ENCODE results near the gene SYT11. TPM values are rescaled to one million over a fixed set of nuclear protein-coding genes. Genes with fewer than 3 reads are reported as not detected.
"Not testable (repeated sequence)": the region's sequence is repeated elsewhere in the genome, so short reads cannot be mapped to it uniquely, and the experiment has no call there.

Gene SYT11
- total and polyA plus RNA-seq, 2 of the 8 experiments (the other 6 are each of a cell fraction or from before 2014, with no cell fraction given), result 7.2 to 9.6 TPM

- H3K79me2 ChIP-seq (ENCODE audit: control insufficient read depth in 1 of 2, insufficient read depth in 2 of 2, low read length in 2 of 2); H3K4me2 ChIP-seq (ENCODE audit: insufficient read depth in 1 of 2, low read depth in 2 of 2, low read length in 2 of 2); H3K14ac ChIP-seq (ENCODE audit: insufficient read length); H2BK20ac ChIP-seq (ENCODE audit: low read length); H3K9me3 ChIP-seq (ENCODE audit: insufficient read depth in 2 of 2, low read depth in 1 of 2, low read length in 1 of 2); H2AK5ac ChIP-seq (ENCODE audit: low read depth, low read length); H3K27ac ChIP-seq (ENCODE audit: low read depth, low read length); H2BK12ac ChIP-seq (ENCODE audit: low read depth, low read length); H2AFZ ChIP-seq (ENCODE audit: low read length); H3K23me2 ChIP-seq (ENCODE audit: low read depth, low read length); H3K27me3 ChIP-seq (replicated peaks in 1 of 4; ENCODE audit: control insufficient read depth in 3 of 4, extremely low read depth in 1 of 4, insufficient read depth in 3 of 4, low read length in 3 of 4); H3K23ac ChIP-seq (ENCODE audit: insufficient read length); H4K20me1 ChIP-seq (replicated peaks in 1 of 2; ENCODE audit: control insufficient read depth in 1 of 2, insufficient read depth in 2 of 2, low read length in 2 of 2); H3K9ac ChIP-seq (replicated peaks in 1 of 4; ENCODE audit: extremely low read depth in 1 of 4, low read depth in 3 of 4, low read length in 3 of 4); H2BK120ac ChIP-seq (replicated peaks; ENCODE audit: low read depth, low read length); H2BK5ac ChIP-seq (ENCODE audit: low read depth, low read length); H4K91ac ChIP-seq (replicated peaks; ENCODE audit: insufficient read length, low read length); H3K56ac ChIP-seq (replicated peaks; ENCODE audit: insufficient read length, low read depth, low read length); H3K79me1 ChIP-seq (ENCODE audit: low read depth, low read length); DNase-seq (ENCODE audit: low read depth in 1 of 2, low spot score in 2 of 2); H3K4me3 ChIP-seq (ENCODE audit: extremely low read depth in 1 of 4, insufficient read depth in 2 of 4, low read depth in 3 of 4, low read length in 4 of 4); H2BK15ac ChIP-seq (ENCODE audit: low read length); H4K5ac ChIP-seq (ENCODE audit: insufficient read length, low read depth, low read length); H4K8ac ChIP-seq (ENCODE audit: extremely low read depth, insufficient read depth, low read length); FAIRE-seq; H3K4me1 ChIP-seq (replicated peaks in 1 of 4; ENCODE audit: control insufficient read depth in 3 of 4, insufficient read depth in 4 of 4, low read length in 3 of 4); H3K18ac ChIP-seq (ENCODE audit: extremely low read depth, low read length); H3K4ac ChIP-seq (replicated peaks; ENCODE audit: insufficient read length, low read depth, low read length): not testable (repeated sequence)
- POLR2A ChIA-PET (ENCODE audit: partially characterized antibody), result interaction anchor here (0.6 to 1.6 kb wide), 8 partner anchors 13 to 243 kb away, joined by 3 to 6 read pairs (median 3); no protein-coding TSS in a partner anchor
- CTCF ChIA-PET (ENCODE audit: partially characterized antibody), result interaction anchor here (0.6 to 1.2 kb wide), 4 partner anchors 8 to 105 kb away, joined by 3 to 4 read pairs (median 3); no protein-coding TSS in a partner anchor
- WGBS, 2 experiments (ENCODE audit: extremely low coverage in 1 of 2, insufficient coverage in 1 of 2, insufficient read length in 1 of 2, insufficient replicate concordance in 2 of 2, low coverage in 1 of 2, low lambda C conversion rate in 2 of 2, missing lambda C conversion rate in 1 of 2), result 97% methylated on average over 6 of the region's 6 CpGs; no CpG with 5 or more reads in 1 of the 2 experiments
- H3K36me3 ChIP-seq (ENCODE audit: control insufficient read depth in 2 of 4, insufficient read depth in 4 of 4, low read length in 3 of 4), result peaks cover 13 to 28% (median 20%) of the 10 kb centered on the region in 4 experiments
Observed at GRCh38 chr1:155895617-155896016, 36.2 kb downstream of the SYT11 start.

GRCh38 chr1:155896476-155896875, 37.1 kb downstream of the SYT11 start:
- CTCF ChIA-PET (ENCODE audit: partially characterized antibody), result interaction anchor here (0.6 kb wide), 1 partner anchor 110 kb away, joined by 3 read pairs; no protein-coding TSS in a partner anchor
- H3K4me2 ChIP-seq (ENCODE audit: insufficient read depth in 1 of 2, low read depth in 2 of 2, low read length in 2 of 2); H2AFZ ChIP-seq (ENCODE audit: low read length); H3K79me2 ChIP-seq (ENCODE audit: control insufficient read depth in 1 of 2, insufficient read depth in 2 of 2, low read length in 2 of 2); H2BK120ac ChIP-seq (replicated peaks; ENCODE audit: low read depth, low read length); H3K9me3 ChIP-seq (ENCODE audit: insufficient read depth in 2 of 2, low read depth in 1 of 2, low read length in 1 of 2); H4K91ac ChIP-seq (replicated peaks; ENCODE audit: insufficient read length, low read length); H2BK12ac ChIP-seq (ENCODE audit: low read depth, low read length); H3K56ac ChIP-seq (replicated peaks; ENCODE audit: insufficient read length, low read depth, low read length); H3K23ac ChIP-seq (ENCODE audit: insufficient read length); H3K27me3 ChIP-seq (replicated peaks in 1 of 4; ENCODE audit: control insufficient read depth in 3 of 4, extremely low read depth in 1 of 4, insufficient read depth in 3 of 4, low read length in 3 of 4); H3K79me1 ChIP-seq (ENCODE audit: low read depth, low read length); FAIRE-seq; DNase-seq (ENCODE audit: low read depth in 1 of 2, low spot score in 2 of 2); H3K27ac ChIP-seq (ENCODE audit: low read depth, low read length); H3K4me3 ChIP-seq (ENCODE audit: extremely low read depth in 1 of 4, insufficient read depth in 2 of 4, low read depth in 3 of 4, low read length in 4 of 4); H3K18ac ChIP-seq (ENCODE audit: extremely low read depth, low read length); H3K9ac ChIP-seq (replicated peaks in 1 of 4; ENCODE audit: extremely low read depth in 1 of 4, low read depth in 3 of 4, low read length in 3 of 4); H3K23me2 ChIP-seq (ENCODE audit: low read depth, low read length); H2AK5ac ChIP-seq (ENCODE audit: low read depth, low read length); H2BK5ac ChIP-seq (ENCODE audit: low read depth, low read length); H2BK15ac ChIP-seq (ENCODE audit: low read length); H2BK20ac ChIP-seq (ENCODE audit: low read length); H3K14ac ChIP-seq (ENCODE audit: insufficient read length); H4K5ac ChIP-seq (ENCODE audit: insufficient read length, low read depth, low read length); H3K4ac ChIP-seq (replicated peaks; ENCODE audit: insufficient read length, low read depth, low read length); H4K8ac ChIP-seq (ENCODE audit: extremely low read depth, insufficient read depth, low read length); H3K4me1 ChIP-seq (replicated peaks in 1 of 4; ENCODE audit: control insufficient read depth in 3 of 4, insufficient read depth in 4 of 4, low read length in 3 of 4); H4K20me1 ChIP-seq (replicated peaks in 1 of 2; ENCODE audit: control insufficient read depth in 1 of 2, insufficient read depth in 2 of 2, low read length in 2 of 2): not testable (repeated sequence)
- H3K36me3 ChIP-seq (ENCODE audit: control insufficient read depth in 2 of 4, insufficient read depth in 4 of 4, low read length in 3 of 4), result peaks cover 13 to 36% (median 24%) of the 10 kb centered on the region in 4 experiments
- POLR2A ChIA-PET (ENCODE audit: partially characterized antibody), result interaction anchor here (0.8 kb wide), 1 partner anchor 28 kb away, joined by 3 read pairs; no protein-coding TSS in a partner anchor
- 92% methylated on average over 8 of the region's 8 CpGs; no CpG with 5 or more reads in 1 of the 2 experiments for WGBS, 2 experiments (ENCODE audit: extremely low coverage in 1 of 2, insufficient coverage in 1 of 2, insufficient read length in 1 of 2, insufficient replicate concordance in 2 of 2, low coverage in 1 of 2, low lambda C conversion rate in 2 of 2, missing lambda C conversion rate in 1 of 2)
